DMS153 (cell line): ENCODE data around the gene OR13D1.
"Not testable (repeated sequence)": the region's sequence is repeated elsewhere in the genome, so short reads cannot be mapped to it uniquely, and the experiment has no call there.

Experiments
- DNase-seq: peaks from one replicate; lab custom pipeline; 2025; lab: John Stamatoyannopoulos, UW

OR13D1 gene

GRCh38 chr9:104694218-104694617 is at the start of gene OR13D1:
OR13D1 (plus strand) TSS chr9:104694518; CDS start chr9:104694518, 0 bp downstream.
- DNase-seq = no peak

GRCh38 chr9:104658496-104659195 is 35.7 kb upstream of the OR13D1 start:
- no peak for DNase-seq

GRCh38 chr9:104675611-104676010 is 18.7 kb upstream of the OR13D1 start:
- no peak for DNase-seq

DNA sequence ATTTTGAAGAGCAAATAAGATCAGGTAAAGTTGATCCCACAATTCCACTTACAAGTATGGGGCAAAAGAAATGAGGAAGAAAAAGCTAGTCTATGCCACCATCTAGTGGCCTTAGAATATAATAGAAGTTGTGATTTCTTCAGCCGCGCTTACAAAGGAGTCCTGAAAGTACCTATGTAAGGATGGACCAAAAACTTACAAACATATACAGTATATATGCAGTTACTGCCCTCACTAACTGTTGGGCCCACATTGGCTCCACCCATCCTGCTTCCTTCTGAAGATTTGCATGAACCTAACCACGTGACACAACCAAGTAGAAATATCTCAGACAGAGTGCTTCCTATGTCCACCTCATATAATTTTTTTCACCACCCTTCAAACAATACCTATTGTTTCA is 11.7 kb upstream of the OR13D1 start:
- peak; percentile 33 for DNase-seq

DNA sequence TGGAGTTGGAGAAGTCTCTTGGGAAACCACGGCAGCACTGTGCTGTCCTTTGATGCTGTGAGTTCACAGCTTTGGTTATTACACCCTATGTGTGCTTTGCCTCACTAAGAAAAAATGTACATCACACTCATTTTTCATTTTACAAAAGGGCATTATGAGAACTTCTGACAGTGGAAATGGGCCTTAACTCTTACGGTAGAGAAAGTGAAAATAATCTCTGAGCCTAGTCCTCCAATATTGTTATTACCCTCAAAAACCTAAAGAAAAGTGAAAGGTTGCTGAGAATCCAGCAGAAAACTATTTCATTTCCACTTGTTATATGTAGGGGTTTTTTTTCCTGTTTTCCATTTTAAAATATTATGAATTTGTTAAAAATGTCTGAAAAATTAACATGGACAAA is 8.2 kb upstream of the OR13D1 start:
- DNase-seq = no peak

DNA sequence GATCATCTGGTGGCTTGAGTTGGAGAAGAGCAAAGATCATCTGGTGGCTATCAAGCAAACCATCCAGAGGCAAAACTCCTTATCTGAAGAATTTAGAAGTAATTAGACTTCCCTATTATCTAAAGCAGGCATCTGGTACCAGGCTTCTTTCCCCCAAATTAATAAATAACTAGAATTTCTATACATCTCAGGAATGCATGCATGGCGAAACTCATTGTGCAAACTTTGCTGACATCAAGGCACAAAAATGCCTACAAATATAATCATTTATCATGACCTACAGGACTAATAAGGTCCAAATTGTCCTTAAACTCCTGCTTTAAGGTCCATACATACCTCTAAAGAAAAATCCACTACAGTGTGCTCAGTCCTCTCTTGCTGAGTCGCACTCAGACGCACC is 6.0 kb downstream of the OR13D1 start:
- no peak for DNase-seq

DNA sequence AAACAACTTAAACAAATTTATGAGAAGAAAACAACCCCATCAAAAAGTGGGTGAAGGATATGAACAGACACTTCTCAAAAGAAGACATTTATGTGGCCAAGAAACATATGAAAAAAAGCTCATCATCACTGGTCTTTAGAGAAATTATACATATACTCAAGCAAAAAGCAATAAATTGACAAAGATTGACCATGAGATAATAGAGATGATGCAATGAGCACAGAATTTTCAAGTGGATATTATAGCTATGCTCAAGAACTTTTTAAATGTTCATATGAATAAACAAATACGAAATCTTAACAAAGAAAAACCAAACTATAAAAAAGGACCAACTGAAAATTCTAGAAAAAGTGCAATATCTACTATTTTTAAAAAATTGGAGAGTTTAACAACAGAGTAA is 14.4 kb downstream of the OR13D1 start:
- DNase-seq = not testable (repeated sequence)

GRCh38 chr9:104711604-104712003 is 17.3 kb downstream of the OR13D1 start:
- no peak for DNase-seq

- DNase-seq = no peak
Observed at GRCh38 chr9:104725014-104725413, 30.7 kb downstream of the OR13D1 start.

- DNase-seq = no peak
Observed at GRCh38 chr9:104738452-104738851, 44.1 kb downstream of the OR13D1 start.

DNA sequence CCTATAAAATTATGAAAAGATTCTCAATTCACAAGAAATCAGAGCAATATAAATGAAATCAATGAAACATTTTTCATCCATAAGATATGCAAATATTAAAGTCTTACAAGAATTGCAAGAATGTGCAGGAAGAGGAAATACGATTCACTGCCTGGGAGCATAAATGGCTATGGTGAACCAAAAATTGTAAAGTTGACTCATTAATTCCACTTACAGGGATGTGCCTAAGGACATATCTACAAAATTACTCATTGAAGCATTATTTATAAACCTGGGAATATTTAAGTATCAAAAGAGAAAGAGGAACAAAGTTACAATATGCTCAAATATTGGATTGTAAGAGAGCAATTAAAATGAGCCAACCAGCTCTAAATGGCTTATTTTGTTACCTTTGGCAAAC is 46.3 kb downstream of the OR13D1 start:
- no peak for DNase-seq

- DNase-seq = peak; percentile 18
Observed at GRCh38 chr9:104743376-104743985, 49.2 kb downstream of the OR13D1 start.
